Dermis microvascular lymphatic vessel endothelial cell (primary cell): ENCODE results near the gene ZNF277. TPM values are rescaled to one million over a fixed set of nuclear protein-coding genes. Genes with fewer than 3 reads are reported as not detected.

ENCODE experiments used
- DNase-seq, 2 donors: peaks; one replicate each; pipeline versions ENCODE4 v3.0.0 to v3.0.0-alpha.2; 2010; ENCODE audit warnings: low read depth in 2 of 2
- total RNA-seq: library from RNA; depleted of rRNA; stranded (reverse); fragments of >200 nt; gene quantifications from 2 replicates; pipeline ENCODE4 v1.2.1, GENCODE V29; 2014

ZNF277 gene
- total RNA-seq, 1 donor from 2014 or later, result 43.1 TPM

DNA sequence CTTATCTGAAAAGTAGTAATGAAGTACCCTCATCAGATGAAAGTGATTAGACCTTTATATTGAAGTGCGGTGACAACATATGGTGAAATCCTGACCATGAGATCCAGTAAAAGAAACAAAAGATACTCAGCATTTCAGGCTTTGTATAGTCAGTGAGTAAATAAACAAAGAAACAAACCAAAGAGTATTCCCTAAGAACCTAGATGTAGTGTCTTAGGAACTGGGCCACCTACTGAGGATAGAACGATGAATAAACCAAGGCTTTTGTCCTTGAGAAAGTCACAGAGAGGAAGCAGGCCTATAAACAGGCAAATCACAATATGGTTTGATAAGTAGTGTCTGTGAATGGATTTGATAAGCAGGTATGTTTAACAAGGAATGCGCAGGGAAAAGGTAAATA lies 46.2 kb downstream of the ZNF277 start:
- DNase-seq, result no peak

DNA sequence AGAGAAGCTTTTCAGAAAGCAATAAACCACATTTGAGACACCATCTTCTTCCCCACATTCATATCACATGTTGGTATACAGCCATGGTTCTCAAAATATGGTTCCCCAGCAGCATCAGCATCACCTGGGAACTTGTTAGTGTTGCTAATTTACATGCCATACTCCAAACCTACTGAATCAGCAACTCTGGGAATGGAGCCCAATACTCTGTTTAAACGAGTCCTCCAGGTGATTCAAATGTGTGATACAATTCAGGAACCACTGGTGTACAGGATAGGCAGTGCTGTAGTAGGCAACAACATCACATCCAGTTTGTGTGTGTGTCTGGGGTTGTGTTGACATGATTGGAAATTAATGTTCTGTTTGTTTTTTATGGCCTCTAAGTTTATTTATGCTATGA lies 47.7 kb downstream of the ZNF277 start:
- no peak for DNase-seq

DNA sequence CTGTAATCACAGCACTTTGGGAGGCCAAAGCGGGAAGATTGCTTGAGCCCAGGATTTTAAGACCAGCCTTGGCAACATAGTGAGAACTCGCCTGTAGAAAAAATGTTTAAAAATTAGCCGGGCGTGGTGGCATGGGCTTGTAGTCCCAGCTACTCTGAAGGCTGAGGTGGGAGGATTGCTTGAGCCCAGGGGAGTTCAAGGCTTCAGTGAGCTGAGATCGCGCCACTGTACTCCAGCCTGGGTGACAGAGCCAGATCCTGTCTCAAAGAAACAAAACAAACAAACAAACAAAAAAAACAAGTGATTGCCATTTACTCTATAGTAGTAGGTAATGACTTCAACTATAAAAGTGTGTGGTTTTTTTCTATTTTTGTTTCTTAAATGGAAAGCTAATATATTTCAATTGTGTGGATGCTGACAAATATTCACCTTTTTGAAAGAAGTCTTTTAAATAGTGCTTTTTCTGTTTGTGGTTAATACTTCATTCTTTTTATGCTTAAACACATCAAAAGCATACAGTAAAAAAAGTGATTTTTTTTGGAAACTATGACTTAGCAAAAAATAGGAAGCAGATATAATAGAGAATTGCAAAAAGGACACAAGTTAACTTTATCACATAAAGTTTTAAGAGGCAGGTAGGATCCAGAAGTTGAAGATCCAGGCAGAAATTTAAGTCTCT lies 48.4 kb downstream of the ZNF277 start:
- DNase-seq, result no peak

DNA sequence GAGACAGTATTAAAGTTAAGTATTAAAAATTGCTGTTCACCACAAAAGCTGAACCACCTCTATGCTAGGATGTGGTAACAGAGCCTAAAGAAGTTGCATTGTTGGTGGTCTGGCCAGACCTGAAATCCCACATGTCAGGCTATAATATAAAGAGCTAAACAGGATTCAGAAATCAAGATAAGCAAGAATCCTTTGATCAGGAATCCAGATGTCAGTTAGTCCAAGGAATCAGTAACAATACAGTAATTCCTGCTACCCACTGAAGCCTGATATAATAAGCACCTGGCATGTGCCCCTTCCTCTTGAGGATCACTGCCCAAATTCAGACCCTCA lies 48.9 kb downstream of the ZNF277 start:
- no peak for DNase-seq

DNA sequence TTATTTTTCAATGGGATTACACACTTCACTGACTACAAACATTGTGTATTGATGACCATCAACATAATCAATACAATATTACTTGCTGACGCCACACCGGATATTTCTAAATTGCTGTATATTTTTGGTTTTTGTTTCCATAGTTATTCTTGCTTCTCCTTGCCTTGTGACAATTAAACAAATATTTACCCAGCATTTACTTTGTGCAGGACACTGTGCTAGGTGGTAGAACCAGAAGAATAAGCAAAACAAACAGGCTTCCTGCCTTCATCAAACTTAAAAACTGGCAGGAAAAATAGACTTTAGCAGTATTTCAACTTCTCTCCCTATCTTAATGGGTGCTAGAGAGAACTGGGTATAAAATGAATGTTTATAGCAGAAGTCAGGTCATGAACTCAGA lies 50.6 kb downstream of the ZNF277 start:
- peak in 1 of 2 donors; percentile 1 for DNase-seq

DNA sequence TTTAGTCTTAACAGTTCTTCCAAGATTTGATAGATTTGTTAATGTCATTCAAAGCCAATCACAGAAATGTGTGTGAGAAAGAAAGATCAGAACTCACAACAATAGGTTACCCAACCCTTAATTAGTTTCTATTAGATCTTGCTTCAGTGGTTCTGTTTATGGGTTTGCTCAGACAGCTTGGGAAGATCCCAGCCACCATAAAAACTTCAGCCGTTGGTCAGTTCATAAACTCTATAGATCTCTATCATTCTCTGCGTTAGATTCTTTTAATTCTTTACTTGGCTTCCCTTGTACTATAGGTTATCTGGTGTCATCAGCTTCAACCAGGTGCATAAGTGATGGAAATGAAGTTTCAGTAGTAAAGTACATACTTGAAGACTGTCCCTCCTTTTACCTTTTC lies 54.4 kb downstream of the ZNF277 start:
- DNase-seq, result no peak

DNA sequence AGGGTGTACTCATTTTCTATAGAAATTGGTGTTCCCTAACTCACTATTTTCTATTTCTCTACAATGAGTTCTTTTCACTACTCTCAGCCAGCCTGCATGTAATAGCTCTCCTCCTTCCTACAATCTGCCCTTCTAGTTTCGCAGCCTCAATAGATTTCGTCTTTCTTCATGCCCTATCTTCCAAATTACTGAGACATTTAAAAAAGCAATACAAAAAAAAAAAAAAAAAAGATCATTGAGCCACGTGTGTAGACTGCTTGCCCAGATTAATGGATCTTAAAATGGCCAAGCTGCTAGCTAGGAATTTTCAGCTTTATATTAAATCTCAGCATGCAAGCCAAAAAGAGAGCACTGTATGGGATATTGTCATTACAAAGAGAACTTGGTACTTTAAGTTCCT lies 55.5 kb downstream of the ZNF277 start:
- DNase-seq, result no peak

DNA sequence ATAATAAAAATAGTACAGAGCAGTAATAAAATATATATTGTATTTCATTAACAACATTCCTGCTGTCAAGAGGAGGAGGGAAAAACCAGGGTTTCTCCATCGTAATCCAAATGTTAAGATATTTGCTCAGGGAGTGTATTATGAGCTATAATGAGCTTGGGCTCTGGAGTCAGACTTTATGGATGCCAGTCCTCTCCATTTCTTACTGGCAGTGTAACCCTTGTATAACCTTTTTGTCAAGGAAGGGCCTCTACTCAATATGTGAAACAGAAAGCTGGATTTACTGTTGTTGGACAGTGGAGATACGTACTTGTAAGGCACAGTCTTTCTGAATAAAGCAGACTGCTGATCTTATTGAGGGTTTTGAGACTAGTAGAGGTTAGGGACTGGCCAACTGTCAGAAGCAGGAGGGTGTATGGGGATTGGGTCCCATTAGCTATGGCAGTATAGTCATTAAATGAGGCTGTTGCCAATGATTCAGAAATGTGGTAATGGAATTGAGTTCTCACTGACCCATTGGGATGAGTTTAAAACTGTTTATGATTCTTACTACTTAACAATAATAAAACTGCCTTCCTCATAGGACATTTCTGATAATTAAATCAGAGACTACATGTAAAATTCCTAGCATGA lies 56.5 kb downstream of the ZNF277 start:
- no peak for DNase-seq

DNA sequence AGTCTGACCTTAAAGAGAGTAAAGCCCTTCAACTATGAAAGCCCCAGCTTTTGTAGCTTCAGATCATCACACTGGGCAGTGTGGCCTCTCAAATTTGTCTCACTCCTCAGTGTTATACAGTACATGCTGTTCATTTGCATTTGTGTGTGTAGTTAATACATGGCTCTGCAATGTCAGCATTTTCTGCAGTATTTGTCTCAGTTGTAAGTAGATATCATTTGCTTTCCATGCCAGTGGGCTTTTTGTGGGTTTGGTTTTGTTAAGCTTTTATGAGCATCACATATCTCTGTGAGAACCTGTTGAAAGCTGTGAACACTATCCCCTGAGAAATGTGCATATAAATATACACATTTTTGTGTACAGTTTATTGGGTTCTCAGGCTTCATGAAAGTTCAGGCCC lies 57.0 kb downstream of the ZNF277 start:
- no peak for DNase-seq

DNA sequence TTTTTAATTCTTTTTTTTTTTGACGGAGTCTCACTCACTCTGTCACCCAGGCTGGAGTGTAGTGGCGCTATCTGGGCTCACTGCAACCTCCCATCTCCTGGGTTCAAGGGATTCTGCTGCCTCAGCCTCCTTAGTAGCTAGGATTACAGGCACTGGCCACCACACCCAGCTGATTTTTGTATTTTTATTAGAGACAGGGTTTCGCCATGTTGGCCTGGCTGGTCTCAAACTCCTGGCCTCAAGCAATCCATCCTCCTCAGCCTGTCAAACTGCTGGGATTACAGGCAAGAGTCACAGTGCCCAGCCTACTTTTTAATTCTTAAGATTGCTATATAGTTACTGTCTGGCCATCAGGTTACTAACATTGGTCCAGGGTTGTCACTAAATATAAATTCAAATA lies 59.6 kb downstream of the ZNF277 start:
- DNase-seq, result no peak

DNA sequence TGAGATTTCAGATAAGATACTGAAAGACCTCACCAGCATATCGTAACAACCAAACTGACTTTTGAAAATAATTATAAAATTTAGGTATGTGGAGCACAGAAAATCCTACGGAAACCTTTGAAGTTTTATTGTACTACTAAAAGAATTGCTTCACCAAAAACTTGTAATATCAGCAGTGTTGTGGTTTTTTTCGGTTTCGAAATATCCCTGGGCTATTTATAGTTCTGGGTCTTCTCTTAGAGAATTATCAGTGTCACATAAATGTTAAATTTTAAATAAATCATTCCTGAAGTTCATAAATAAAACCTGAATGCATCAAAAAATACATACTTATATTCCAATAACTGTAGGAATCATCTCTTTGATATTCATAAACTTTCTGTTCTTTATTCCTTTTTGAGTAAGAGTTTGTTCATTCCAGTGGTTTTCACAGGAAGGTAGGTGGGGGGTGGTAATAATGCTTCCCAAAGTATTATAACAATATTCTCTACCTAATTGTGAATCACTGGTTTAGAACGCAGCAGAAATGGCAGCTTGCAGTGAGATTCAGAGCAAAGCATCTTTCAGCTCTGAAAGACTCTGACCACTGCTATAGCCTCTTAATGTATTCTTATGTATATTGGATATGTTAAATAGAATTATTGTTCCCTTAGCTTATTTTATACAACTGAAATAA lies 60.2 kb downstream of the ZNF277 start:
- no peak for DNase-seq

DNA sequence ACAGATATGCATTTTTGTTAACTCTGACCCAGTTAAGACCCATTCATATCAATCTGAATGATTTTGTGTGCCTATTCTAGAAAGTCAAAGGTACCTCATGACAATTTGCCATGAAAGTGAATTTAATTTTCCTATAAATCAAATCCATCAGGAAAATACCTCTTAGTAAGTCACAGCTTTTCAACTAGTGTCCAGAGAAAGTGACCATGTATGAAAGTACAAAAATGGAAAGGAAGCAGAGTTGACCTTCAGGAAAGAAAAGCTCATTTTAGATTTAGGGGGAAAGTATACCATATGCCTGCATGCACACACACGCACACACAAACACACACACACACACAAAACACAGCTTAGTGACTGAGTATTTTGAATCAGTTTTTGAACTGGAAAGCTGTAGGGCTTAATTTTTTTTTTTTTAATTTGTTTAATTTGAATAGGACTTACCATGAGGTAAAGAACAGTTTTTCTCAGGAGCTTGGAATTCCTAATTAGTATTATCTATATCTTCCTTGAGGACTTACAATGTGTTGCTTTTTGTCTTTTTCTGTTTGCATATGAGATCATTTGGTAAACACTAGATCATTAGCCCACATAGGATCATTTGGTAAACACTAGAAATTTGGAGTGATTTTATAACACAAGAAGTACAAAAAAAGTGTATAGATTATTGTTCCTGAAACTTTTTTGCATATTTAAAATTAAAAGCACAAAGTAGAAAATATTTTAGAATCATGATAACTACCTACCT lies 61.6 kb downstream of the ZNF277 start:
- DNase-seq, result no peak

DNA sequence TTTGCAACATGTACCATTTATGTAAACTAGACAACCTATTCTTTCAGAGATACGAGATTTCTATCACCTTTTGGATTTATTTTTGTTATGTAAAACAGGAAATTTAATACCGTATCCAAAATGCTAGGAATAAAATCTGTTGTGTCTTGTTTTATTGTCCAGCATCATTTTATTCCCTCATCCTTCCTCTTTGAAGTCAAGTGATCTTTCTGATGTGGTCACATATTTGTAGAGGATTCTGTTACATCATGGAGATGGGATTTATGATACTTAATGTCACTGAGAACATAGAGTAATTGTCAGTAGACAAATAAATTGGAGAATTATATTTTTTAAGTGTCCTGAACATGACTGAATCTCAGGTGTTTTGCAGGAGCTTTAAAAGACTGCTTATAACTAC lies 64.7 kb downstream of the ZNF277 start:
- DNase-seq, result no peak

DNA sequence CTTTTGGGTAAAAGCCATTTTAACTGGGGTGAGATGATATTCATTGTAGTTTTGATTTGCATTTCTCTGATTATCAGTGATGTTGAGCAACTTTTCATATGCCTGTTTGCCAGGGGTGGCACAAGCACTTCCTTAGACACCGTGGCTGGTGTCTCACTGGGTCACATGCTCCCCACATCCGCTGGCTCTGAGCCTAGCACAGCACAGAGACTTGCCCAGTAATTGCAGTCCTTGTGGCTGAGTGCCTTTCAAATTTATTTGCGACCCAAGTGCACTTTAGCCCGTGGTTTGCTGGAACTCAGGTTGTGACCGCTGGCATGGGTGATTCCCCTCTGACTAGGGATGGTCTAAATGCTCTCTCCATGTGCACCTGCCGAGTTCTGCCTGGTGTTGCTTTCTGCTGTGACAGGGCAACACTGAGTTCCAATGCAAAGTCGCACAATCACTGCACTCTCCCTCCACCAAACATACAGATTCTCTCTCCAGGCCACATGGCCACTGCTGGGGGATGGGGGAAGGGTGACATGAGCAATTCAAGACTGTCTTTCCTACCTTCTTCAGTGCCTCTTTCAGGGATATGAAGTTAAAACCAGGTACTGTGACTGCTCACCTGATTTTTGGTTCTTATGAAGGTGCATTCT lies 66.5 kb downstream of the ZNF277 start:
- peak in 1 of 2 donors; percentile 8 for DNase-seq

DNA sequence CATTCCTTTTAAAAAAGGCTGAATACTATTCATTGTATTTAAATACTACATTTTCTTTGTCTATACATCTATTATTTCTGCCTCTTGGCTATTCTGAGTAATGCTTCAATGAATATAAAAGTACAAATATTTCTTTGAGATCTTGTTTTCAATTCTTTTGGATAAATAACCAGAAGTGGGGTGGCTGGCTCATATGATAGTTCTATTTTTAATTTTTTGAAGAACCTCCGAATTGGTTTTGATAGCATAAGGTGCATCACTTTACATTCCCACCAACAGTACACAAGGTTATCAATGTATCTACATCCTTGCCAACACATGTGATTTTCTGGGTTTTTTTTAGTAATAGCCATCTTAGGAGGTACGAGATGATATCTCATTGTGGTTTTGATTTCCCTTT lies 72.5 kb downstream of the ZNF277 start:
- DNase-seq, result no peak

DNA sequence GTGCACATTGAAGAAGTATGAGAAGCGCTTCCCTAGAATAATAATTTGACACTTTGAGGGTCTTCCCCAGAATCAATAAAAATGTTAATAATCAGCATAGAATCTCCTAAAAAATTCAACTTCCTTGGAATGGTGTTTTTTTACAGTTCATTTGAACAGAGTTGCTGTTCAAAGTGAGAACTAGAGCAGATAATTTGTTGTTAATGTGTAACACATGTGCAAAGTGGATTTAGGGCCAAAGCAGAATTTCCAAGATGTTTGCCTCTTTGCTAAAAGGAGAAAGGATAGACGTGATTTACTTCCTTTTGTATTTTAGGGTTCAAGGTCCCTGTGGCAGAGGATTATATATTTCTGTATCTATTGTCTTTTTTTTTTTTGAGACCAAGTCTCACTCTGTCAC lies 73.8 kb downstream of the ZNF277 start:
- DNase-seq, result no peak

DNA sequence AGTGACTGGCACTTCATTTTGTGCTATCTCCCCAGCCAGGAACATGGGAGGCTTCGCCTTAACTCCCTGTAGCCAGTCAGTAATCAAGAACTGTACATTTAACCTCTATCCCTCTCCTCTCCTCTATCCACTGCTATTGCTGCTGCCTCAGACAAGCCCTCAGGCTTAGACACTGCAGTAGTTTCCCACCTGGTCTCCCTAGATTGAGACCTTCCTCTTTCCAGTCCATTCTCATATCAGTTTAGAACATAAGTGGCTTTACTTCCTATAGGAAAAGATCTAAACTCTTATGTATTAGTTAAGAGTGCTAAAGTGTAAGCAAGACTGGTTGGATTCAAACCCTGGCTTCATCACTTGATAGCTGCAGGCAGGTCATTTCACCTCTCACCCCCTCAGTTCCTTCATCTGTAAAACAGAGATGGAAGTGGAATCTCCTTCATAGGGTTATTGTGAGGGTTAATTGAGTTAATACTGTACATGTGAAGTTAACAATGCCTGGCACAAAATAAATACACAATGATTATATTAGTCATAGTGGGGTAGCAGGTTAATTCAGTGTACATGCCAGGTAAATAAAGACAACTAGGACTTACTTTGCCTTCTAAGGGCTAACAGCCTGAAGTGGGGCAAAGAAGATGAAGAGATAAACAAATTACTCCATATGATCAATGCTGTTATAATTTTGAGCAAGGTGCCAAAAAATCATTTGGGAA lies 76.1 kb downstream of the ZNF277 start:
- DNase-seq, result no peak

DNA sequence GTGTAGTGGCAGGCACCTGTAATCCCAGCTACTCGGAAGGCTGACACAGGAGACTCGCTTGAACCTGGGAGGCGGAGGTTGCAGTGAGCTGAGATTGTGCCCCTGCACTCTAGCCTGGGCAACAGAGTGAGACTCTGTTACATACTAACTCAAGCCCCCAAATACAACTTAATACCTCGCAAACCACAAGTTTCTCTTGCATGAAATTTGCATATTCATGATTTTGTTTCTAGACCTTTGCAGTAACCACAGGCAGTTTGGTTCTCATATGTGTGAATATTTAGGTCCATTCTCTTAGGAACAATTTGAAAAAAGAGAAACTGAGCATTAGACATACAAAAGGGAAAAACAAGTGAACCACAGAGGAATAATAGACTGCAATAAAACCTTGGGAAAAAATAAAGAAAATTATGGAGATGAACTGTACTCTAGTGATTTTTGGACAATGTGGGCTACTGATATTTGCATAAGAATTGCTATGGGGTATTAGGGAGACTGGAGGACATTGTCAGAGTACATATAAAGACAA lies 77.0 kb downstream of the ZNF277 start:
- DNase-seq, result no peak

DNA sequence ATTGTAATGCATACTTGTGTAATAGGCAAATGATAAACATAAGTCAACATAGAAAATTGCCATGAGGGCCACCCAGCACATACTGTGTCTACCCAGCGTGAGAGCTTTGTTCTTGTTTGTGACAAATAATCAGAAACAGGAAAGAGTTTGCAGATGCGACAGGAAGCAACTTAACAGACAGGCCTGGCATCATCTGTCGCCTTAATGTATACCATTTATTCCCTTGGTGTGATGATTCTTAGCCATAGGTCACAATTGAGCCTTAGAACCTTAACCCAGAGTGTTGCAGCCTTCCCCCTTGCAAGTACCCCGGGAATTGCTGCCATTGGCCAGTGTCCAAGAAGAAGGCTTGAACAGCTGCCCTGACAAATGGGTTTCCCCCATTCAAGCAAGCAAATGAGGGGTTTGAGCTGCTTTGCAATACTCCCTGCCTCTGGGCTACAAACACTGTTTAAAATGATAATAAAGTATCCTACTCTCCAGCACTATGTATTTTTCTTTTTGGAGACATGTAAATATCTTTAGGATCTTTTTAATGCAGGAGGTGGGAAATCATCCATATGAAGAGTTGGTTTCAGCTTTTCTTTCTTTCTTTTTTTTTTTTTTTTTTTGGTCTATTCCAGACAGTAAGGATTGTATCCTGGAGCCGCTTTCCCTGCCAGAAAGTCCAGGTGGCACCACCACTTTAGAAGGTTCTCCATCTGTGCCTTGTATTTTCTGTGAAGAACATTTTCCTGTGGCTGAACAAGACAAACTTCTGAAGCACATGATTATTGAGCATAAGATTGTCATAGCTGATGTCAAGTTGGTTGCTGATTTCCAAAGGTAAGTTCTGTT lies 80.0 kb downstream of the ZNF277 start:
- peak in 1 of 2 donors; percentile 8 for DNase-seq

DNA sequence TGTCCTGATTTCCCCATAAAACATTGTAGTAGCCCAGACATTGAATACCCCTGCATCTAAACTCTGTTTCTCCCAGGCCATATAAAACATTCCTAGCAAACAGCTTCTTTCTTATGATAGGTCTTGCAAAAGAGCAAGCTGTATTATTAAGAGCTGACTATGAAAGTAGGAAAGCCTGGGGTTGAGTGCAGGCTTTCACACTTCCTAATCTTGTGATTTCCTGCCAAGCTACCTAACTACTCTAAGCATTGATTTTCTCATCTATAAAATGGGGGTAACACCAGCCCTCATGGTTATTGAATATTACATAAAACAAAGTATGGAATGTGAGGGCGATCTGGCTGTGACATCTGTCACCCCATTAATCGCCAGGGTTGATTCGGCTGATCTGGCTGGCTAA lies 81.8 kb downstream of the ZNF277 start:
- DNase-seq, result no peak
